ENCODE measurements around the gene NEDD4L.

NEDD4L gene

GRCh38 chr18:58354791-58355190 lies 310.8 kb downstream of the NEDD4L start:
- Mint-ChIP-seq H3K4me3 (no peak overlapping the region), H3K4me1 (ENCODE audit: low read depth) (no peaks in the 10 kb centered on the region), H3K36me3 (ENCODE audit: low read depth) (no peaks in the 10 kb centered on the region), H3K27me3 (ENCODE audit: low read depth) (peaks cover 5% of the 10 kb centered on the region), H3K9me3 (no peaks in the 10 kb centered on the region), H3K27ac (no peak overlapping the region)
- DNase-seq (ENCODE audit: low spot score) = no peak

GRCh38 chr18:58355243-58355642 lies 311.2 kb downstream of the NEDD4L start:
- no peak overlapping the region for H3K4me3 Mint-ChIP-seq
- no peaks in the 10 kb centered on the region for H3K4me1 Mint-ChIP-seq (ENCODE audit: low read depth)
- no peaks in the 10 kb centered on the region for H3K9me3 Mint-ChIP-seq
- DNase-seq (ENCODE audit: low spot score) = no peak
- H3K27ac Mint-ChIP-seq = no peak overlapping the region
- no peaks in the 10 kb centered on the region for H3K36me3 Mint-ChIP-seq (ENCODE audit: low read depth)
- peaks cover 9% of the 10 kb centered on the region for H3K27me3 Mint-ChIP-seq (ENCODE audit: low read depth)

GRCh38 chr18:58359218-58359617 lies 315.2 kb downstream of the NEDD4L start:
- no peaks in the 10 kb centered on the region for H3K36me3 Mint-ChIP-seq (ENCODE audit: low read depth)
- no peaks in the 10 kb centered on the region for H3K9me3 Mint-ChIP-seq
- no peak overlapping the region for H3K27ac Mint-ChIP-seq
- no peaks in the 10 kb centered on the region for H3K4me1 Mint-ChIP-seq (ENCODE audit: low read depth)
- peaks cover 13% of the 10 kb centered on the region for H3K27me3 Mint-ChIP-seq (ENCODE audit: low read depth)
- no peak overlapping the region for H3K4me3 Mint-ChIP-seq
- no peak for DNase-seq (ENCODE audit: low spot score)

GRCh38 chr18:58359620-58360019 lies 315.6 kb downstream of the NEDD4L start:
- Mint-ChIP-seq H3K9me3 (no peaks in the 10 kb centered on the region), H3K4me3 (no peak overlapping the region), H3K36me3 (ENCODE audit: low read depth) (no peaks in the 10 kb centered on the region), H3K27ac (no peak overlapping the region), H3K4me1 (ENCODE audit: low read depth) (no peaks in the 10 kb centered on the region), H3K27me3 (ENCODE audit: low read depth) (peaks cover 13% of the 10 kb centered on the region)
- no peak for DNase-seq (ENCODE audit: low spot score)

GRCh38 chr18:58360324-58360723 lies 316.3 kb downstream of the NEDD4L start:
- DNase-seq (ENCODE audit: low spot score) = no peak
- Mint-ChIP-seq H3K27me3 (ENCODE audit: low read depth) (peaks cover 13% of the 10 kb centered on the region), H3K9me3 (no peaks in the 10 kb centered on the region), H3K4me1 (ENCODE audit: low read depth) (no peaks in the 10 kb centered on the region), H3K36me3 (ENCODE audit: low read depth) (no peaks in the 10 kb centered on the region), H3K4me3 (no peak overlapping the region), H3K27ac (no peak overlapping the region)

GRCh38 chr18:58361212-58361611 lies 317.2 kb downstream of the NEDD4L start:
- H3K4me1 Mint-ChIP-seq (ENCODE audit: low read depth) = no peaks in the 10 kb centered on the region
- H3K36me3 Mint-ChIP-seq (ENCODE audit: low read depth) = no peaks in the 10 kb centered on the region
- DNase-seq (ENCODE audit: low spot score) = no peak
- H3K4me3 Mint-ChIP-seq = no peak overlapping the region
- no peak overlapping the region for H3K27ac Mint-ChIP-seq
- peaks cover 13% of the 10 kb centered on the region for H3K27me3 Mint-ChIP-seq (ENCODE audit: low read depth)
- H3K9me3 Mint-ChIP-seq = no peaks in the 10 kb centered on the region

- no peaks in the 10 kb centered on the region for H3K36me3 Mint-ChIP-seq (ENCODE audit: low read depth)
- no peak for DNase-seq (ENCODE audit: low spot score)
- H3K9me3 Mint-ChIP-seq = no peaks in the 10 kb centered on the region
- H3K27me3 Mint-ChIP-seq (ENCODE audit: low read depth) = peaks cover 9% of the 10 kb centered on the region
- H3K27ac Mint-ChIP-seq = no peak overlapping the region
- H3K4me1 Mint-ChIP-seq (ENCODE audit: low read depth) = no peaks in the 10 kb centered on the region
- H3K4me3 Mint-ChIP-seq = no peak overlapping the region
Measured at GRCh38 chr18:58362027-58362575, 318.1 kb downstream of the NEDD4L start.

GRCh38 chr18:58362829-58363271 lies 318.8 kb downstream of the NEDD4L start:
- no peaks in the 10 kb centered on the region for H3K36me3 Mint-ChIP-seq (ENCODE audit: low read depth)
- no peaks in the 10 kb centered on the region for H3K9me3 Mint-ChIP-seq
- H3K27me3 Mint-ChIP-seq (ENCODE audit: low read depth) = peaks cover 8% of the 10 kb centered on the region
- no peak for DNase-seq (ENCODE audit: low spot score)
- H3K4me3 Mint-ChIP-seq = no peak overlapping the region
- H3K4me1 Mint-ChIP-seq (ENCODE audit: low read depth) = no peaks in the 10 kb centered on the region
- no peak overlapping the region for H3K27ac Mint-ChIP-seq

- no peaks in the 10 kb centered on the region for H3K36me3 Mint-ChIP-seq (ENCODE audit: low read depth)
- no peak for DNase-seq (ENCODE audit: low spot score)
- H3K4me3 Mint-ChIP-seq = no peak overlapping the region
- H3K27me3 Mint-ChIP-seq (ENCODE audit: low read depth) = peaks cover 8% of the 10 kb centered on the region
- no peaks in the 10 kb centered on the region for H3K9me3 Mint-ChIP-seq
- H3K27ac Mint-ChIP-seq = no peak overlapping the region
- H3K4me1 Mint-ChIP-seq (ENCODE audit: low read depth) = no peaks in the 10 kb centered on the region
Measured at GRCh38 chr18:58363767-58364540, 319.9 kb downstream of the NEDD4L start.

- no peak overlapping the region for H3K4me3 Mint-ChIP-seq
Measured at GRCh38 chr18:58364876-58365528, 321.0 kb downstream of the NEDD4L start.

GRCh38 chr18:58367425-58368140 lies 323.6 kb downstream of the NEDD4L start:
- Mint-ChIP-seq H3K4me1 (ENCODE audit: low read depth) (no peaks in the 10 kb centered on the region), H3K4me3 (no peak overlapping the region), H3K9me3 (no peaks in the 10 kb centered on the region), H3K36me3 (ENCODE audit: low read depth) (no peaks in the 10 kb centered on the region), H3K27me3 (ENCODE audit: low read depth) (no peaks in the 10 kb centered on the region), H3K27ac (no peak overlapping the region)
- DNase-seq (ENCODE audit: low spot score) = no peak

More at GRCh38 chr18:58364876-58365528, 321.0 kb downstream of the NEDD4L start:
- no peaks in the 10 kb centered on the region for H3K36me3 Mint-ChIP-seq (ENCODE audit: low read depth)
- no peaks in the 10 kb centered on the region for H3K4me1 Mint-ChIP-seq (ENCODE audit: low read depth)
- no peak for DNase-seq (ENCODE audit: low spot score)
- no peak overlapping the region for H3K27ac Mint-ChIP-seq
- H3K9me3 Mint-ChIP-seq = no peaks in the 10 kb centered on the region
- peaks cover 6% of the 10 kb centered on the region for H3K27me3 Mint-ChIP-seq (ENCODE audit: low read depth)

GRCh38 chr18:58369616-58370015 lies 325.6 kb downstream of the NEDD4L start:
- H3K9me3 Mint-ChIP-seq = no peaks in the 10 kb centered on the region
- no peak for DNase-seq (ENCODE audit: low spot score)
- no peaks in the 10 kb centered on the region for H3K27me3 Mint-ChIP-seq (ENCODE audit: low read depth)
- H3K4me1 Mint-ChIP-seq (ENCODE audit: low read depth) = no peaks in the 10 kb centered on the region
- no peaks in the 10 kb centered on the region for H3K36me3 Mint-ChIP-seq (ENCODE audit: low read depth)
- H3K4me3 Mint-ChIP-seq = no peak overlapping the region
- H3K27ac Mint-ChIP-seq = no peak overlapping the region

GRCh38 chr18:58370038-58370580 lies 326.1 kb downstream of the NEDD4L start:
- H3K4me1 Mint-ChIP-seq (ENCODE audit: low read depth) = no peaks in the 10 kb centered on the region
- no peak overlapping the region for H3K27ac Mint-ChIP-seq
- H3K27me3 Mint-ChIP-seq (ENCODE audit: low read depth) = no peaks in the 10 kb centered on the region
- no peaks in the 10 kb centered on the region for H3K36me3 Mint-ChIP-seq (ENCODE audit: low read depth)
- DNase-seq (ENCODE audit: low spot score) = no peak
- no peak overlapping the region for H3K4me3 Mint-ChIP-seq
- no peaks in the 10 kb centered on the region for H3K9me3 Mint-ChIP-seq

- no peaks in the 10 kb centered on the region for H3K36me3 Mint-ChIP-seq (ENCODE audit: low read depth)
- no peak overlapping the region for H3K27ac Mint-ChIP-seq
- H3K9me3 Mint-ChIP-seq = no peaks in the 10 kb centered on the region
- H3K27me3 Mint-ChIP-seq (ENCODE audit: low read depth) = no peaks in the 10 kb centered on the region
- H3K4me3 Mint-ChIP-seq = no peak overlapping the region
- H3K4me1 Mint-ChIP-seq (ENCODE audit: low read depth) = no peaks in the 10 kb centered on the region
- DNase-seq (ENCODE audit: low spot score) = no peak
Measured at GRCh38 chr18:58370612-58371011, 326.6 kb downstream of the NEDD4L start.
